GDM1 (cell line): ENCODE measurements around the gene FAM171A2.
A peak's percentile ranks its signal among the peaks of the same experiment; 100 is the strongest.
"Not testable (repeated sequence)": the region's sequence is repeated elsewhere in the genome, so short reads cannot be mapped to it uniquely, and the experiment has no call there.

Experiments
- DNase-seq: peaks from one replicate; lab custom pipeline; 2025; lab: John Stamatoyannopoulos, UW

The FAM171A2 gene

GRCh38 chr17:44347206-44348055 lies 16.2 kb downstream of the FAM171A2 start:
- DNase-seq, result not testable (repeated sequence)

GRCh38 chr17:44346064-44346844 lies 17.4 kb downstream of the FAM171A2 start:
- no peak for DNase-seq

- DNase-seq, result peak; percentile 46
Observed at GRCh38 chr17:44345454-44346026, 18.1 kb downstream of the FAM171A2 start.

GRCh38 chr17:44344939-44345453 lies 18.7 kb downstream of the FAM171A2 start, which contains the start of gene GRN:
Gene GRN (plus strand): TSS chr17:44345302. CDS start chr17:44349165, 3,863 bp downstream.
- DNase-seq, result peak; percentile 91

- no peak for DNase-seq
Observed at GRCh38 chr17:44343510-44344209, 20.0 kb downstream of the FAM171A2 start.

- DNase-seq, result not testable (repeated sequence)
Observed at GRCh38 chr17:44340553-44340952, 23.1 kb downstream of the FAM171A2 start.

- no peak for DNase-seq
Observed at GRCh38 chr17:44338702-44339101, 25.0 kb downstream of the FAM171A2 start.

- DNase-seq, result no peak
Observed at GRCh38 chr17:44335968-44336367, 27.7 kb downstream of the FAM171A2 start.

GRCh38 chr17:44335564-44335963 lies 28.1 kb downstream of the FAM171A2 start:
- no peak for DNase-seq

GRCh38 chr17:44334727-44335126 lies 28.9 kb downstream of the FAM171A2 start:
- DNase-seq, result no peak

GRCh38 chr17:44334315-44334714 lies 29.3 kb downstream of the FAM171A2 start:
- no peak for DNase-seq

GRCh38 chr17:44333371-44333770 lies 30.3 kb downstream of the FAM171A2 start:
- no peak for DNase-seq

- DNase-seq, result peak; percentile 50
Observed at GRCh38 chr17:44331249-44331760, 32.3 kb downstream of the FAM171A2 start.

GRCh38 chr17:44330263-44330662 lies 33.4 kb downstream of the FAM171A2 start:
- not testable (repeated sequence) for DNase-seq

- not testable (repeated sequence) for DNase-seq
Observed at GRCh38 chr17:44329516-44329915, 34.1 kb downstream of the FAM171A2 start.

GRCh38 chr17:44327715-44328449 lies 35.8 kb downstream of the FAM171A2 start:
- DNase-seq, result no peak

GRCh38 chr17:44326861-44327444 lies 36.7 kb downstream of the FAM171A2 start:
- peak; percentile 93 for DNase-seq

GRCh38 chr17:44324571-44325275 lies 38.9 kb downstream of the FAM171A2 start, which contains the start of gene SLC25A39:
Gene SLC25A39 (minus strand): TSS chr17:44324823. CDS start chr17:44323562, 1,261 bp downstream.
- peak; percentile 89 for DNase-seq

- no peak for DNase-seq
Observed at GRCh38 chr17:44324092-44324570, 39.5 kb downstream of the FAM171A2 start.
